SHP77 (cell line): ENCODE results near the gene PLSCR3.

Experiments used
- DNase-seq, 2 experiments: peaks; one replicate each; lab custom pipeline; 2025; lab: John Stamatoyannopoulos, UW

Gene PLSCR3

DNA sequence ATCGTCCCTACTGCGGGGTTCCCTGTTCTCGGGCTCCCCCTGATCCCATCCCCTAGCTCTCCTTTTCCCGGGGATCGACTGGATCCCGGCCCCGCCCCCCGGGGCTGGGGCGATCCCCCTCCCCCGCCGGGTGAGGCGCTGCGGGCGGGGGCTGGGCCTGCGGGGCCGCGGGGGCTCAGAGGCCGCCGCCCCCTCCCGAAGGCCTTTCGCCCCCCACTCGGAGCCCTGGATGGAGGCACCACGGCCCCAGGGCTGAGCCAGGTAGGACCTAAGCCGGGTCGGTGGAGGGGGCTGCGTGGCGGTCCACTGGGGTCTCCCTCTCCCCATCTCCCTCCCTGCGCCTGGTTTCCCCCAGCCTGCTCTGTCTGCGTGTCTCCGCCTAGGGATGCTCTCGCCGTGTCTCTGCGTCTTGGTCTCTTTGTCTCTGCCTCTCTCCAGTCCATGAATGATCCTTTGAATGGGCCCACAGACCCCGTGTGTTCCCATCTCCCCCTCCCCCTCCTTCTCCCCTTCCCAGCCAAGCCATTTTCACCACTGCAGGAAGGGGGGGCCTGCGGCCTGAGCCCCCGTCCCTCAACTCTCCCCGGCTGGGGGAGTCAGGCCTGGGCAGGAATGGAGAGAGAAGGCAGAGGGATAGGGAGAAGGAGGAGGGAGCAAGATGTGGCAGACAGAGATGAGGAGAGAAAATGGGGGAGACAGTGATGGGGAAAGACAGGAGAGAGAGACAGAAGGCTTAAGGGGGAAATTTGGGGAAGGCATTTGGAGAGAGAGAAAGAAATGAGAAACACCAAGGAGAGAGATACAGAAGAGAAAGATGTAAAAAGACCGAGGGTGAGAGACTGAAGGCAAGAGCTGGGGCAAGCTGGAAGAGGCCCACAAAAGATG, 11.3 kb upstream of the PLSCR3 start:
- no peak for DNase-seq

DNA sequence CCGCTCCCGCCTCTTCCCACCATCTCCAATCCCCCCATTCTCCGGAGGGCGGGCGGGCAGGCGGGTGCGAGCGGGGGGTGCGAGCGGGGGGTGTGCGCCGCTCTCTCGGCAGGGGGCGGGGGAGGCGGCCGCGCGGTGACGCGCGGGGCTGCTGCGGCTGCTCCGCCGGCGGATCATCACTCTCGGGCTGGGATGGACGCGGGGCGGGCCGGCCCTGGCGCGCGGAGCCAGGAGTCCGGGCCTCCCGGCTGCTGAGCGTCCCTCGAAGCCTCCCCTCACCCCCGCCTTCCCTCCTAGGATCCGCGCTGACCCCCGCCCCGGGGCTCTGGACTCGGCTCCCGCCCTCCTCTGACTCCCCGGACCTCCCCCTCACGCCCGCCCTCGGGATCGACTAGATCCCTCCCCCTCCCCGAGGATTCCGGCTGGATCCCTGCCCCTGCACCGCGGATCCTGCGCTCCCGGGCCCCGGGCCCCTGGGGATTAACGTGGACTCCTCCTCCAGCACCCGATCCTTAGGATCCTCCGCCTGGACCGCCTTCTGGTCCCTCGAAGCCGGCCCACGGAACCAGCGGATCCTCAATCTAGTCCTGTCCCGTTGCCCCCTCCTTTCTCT, 10.5 kb upstream of the PLSCR3 start:
- no peak for DNase-seq

DNA sequence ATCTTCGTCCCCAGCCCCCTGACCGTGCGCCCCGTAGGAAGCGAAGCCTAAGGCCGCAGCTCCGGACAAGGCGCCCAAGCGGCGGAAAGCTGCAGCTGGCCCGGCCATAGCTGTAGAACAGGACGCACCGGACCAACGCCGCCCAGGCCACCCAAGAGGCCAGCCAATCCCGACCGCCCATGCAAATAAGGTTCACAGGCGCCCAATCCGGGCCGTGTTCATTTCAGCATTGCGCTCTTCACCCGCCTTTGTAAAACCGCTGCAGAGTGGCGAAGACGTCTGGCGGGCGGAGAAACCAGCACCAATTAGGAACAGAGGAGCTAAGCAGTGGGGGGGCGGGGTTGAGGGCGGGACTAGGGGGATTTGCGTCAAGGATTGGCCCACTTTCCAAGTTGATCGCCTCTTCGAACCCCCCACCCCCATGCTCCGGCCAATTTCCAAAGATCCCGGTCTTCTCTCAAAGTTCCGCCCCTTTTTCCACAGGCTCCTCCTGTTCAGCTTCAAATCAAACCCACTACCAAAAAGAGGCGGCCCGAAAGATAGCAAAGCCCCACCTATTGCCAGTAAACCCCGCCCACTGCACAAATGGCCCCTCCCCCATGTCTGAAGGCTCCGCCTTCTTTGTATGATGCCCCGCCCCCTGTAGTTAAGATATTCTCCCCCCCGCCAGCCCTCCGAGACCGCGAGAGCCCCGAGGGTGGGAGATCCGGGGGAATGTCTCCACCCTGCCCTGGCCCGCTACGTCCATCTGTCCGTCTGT, 9.8 kb upstream of the PLSCR3 start, which contains the start of gene TMEM256:
TMEM256 (minus strand) TSS at position 121 of the 760 bp plus-strand sequence; CDS start at position 108, 13 bp downstream.
- DNase-seq: peak; percentile 100

- DNase-seq: peak; percentile 81 to 91
Observed at GRCh38 chr17:7403727-7403976, 9.3 kb upstream of the PLSCR3 start.

DNA sequence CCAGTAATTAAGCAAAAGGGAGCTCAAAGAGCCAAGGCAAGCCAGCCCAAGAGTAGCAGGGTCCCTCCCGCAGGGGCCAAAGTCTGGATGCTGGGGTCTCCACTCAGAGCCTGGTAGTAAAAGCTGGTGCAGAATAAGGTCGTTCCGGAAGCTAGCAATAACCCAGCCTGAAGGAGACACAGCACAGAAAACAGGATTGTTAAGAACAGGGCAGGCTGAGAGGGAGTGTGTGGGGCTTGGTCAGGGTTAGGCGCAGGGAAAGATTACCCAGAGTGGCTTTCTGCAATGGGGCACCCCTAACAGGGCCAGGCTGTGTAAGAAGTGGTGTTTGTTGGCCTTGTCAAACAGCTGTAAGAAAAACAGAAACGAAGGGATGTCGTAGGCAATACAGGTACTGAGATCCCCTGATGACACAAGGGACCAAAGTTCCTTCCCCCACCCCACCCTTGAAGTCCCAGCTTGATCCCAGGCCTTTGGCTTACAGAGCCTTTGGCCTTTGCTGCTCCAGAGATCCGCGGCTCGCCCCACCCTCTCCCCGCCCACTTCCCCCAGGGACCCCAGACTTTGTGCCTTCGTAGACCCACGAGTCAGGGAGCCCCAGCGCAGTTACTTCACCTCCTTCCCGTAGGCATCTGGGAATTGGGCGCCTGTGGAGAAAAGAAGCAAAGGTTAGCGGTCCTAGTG, 8.9 kb upstream of the PLSCR3 start:
- DNase-seq: no peak

GRCh38 chr17:7398612-7399011, 4.3 kb upstream of the PLSCR3 start:
- DNase-seq: no peak

DNA sequence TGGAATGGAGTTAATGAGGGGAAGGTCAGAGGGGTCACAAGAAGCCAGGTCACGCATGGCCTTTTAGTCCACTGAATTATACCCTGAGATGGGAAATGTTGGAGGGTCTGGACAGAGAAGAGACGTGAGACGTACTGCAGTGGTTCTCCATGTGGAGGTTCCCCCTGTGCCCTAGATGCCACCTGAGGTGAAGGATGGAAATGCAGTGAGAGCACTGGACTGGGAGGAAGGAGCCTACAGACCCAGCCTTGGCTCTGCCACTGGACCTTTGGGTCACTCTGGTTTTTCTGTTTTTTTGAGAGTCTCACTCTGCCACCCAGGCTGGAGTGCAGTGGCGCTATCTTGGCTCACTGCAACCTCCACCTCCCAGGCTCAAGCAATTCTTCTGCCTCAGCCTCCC, 1.8 kb upstream of the PLSCR3 start:
- DNase-seq: no peak

- peak; percentile 30 to 53 for DNase-seq
Observed at GRCh38 chr17:7393613-7394451, 493 bp downstream of the PLSCR3 start.

DNA sequence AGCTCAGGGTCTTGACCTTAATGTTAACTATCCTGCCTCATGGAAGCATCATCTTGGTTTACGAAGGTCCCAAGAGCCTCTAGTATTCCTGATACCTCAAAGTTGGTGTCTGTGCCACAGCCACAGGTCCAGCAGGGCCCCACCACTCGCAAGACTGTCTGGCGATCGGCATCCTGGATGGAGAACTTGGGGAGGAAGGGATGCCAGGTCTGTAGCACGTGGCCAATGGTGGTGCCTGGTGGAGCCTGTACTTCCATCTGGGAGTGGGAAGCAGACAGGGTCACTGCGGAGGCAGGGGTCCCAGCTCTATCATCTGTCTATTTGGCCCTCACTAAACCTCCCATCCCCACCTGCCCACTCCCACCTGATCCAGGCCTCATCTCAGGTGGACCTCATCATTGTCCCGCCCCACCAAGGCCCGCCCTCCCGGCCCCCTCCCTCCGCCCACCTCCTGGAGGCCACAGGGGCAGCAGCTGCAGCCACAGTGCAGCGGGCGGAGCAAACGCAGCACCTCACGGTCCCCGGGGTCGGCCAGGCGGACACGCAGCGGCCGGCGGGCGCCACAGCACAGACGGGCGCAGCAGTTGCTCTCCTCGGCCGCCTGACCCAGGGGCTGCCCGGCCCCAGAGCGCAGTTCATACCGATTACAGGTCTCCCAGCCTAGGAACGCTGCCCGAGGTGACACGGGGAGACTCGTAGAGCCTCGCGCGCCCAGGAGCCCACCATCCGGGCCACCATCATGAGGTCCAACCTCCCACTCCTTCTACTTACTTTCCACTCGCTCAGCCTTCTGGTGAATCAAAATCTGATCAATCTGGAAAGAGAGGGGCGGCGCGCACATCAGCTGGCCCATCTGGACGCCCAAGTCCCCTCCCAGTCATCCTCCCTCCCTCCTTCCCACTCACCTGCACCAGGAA, 1.4 kb downstream of the PLSCR3 start:
- DNase-seq: no peak

GRCh38 chr17:7391307-7391706, 3.0 kb downstream of the PLSCR3 start:
- no peak for DNase-seq

- DNase-seq: no peak
Observed at GRCh38 chr17:7389924-7390910, 4.1 kb downstream of the PLSCR3 start.

DNA sequence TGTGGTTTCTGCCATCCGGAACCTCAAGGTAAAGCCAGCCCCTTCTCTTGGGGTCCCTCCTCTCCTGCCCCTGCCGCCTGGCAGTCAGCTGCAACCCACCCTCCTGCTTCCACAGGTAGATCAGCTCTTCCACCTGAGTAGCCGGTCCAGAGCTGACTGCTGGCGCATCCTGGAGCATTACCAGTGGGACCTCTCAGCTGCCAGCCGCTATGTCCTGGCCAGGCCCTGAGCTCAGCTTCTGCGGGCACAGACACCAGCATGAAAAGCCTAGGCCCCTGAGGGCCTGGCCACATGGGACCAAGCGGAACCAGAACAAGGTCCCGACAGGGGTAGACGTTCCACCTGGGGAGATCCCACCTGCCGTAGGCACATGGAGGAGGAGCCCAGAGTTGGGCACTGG, 5.5 kb downstream of the PLSCR3 start:
- DNase-seq: no peak

GRCh38 chr17:7384489-7385081, 9.7 kb downstream of the PLSCR3 start:
- DNase-seq: no peak

DNA sequence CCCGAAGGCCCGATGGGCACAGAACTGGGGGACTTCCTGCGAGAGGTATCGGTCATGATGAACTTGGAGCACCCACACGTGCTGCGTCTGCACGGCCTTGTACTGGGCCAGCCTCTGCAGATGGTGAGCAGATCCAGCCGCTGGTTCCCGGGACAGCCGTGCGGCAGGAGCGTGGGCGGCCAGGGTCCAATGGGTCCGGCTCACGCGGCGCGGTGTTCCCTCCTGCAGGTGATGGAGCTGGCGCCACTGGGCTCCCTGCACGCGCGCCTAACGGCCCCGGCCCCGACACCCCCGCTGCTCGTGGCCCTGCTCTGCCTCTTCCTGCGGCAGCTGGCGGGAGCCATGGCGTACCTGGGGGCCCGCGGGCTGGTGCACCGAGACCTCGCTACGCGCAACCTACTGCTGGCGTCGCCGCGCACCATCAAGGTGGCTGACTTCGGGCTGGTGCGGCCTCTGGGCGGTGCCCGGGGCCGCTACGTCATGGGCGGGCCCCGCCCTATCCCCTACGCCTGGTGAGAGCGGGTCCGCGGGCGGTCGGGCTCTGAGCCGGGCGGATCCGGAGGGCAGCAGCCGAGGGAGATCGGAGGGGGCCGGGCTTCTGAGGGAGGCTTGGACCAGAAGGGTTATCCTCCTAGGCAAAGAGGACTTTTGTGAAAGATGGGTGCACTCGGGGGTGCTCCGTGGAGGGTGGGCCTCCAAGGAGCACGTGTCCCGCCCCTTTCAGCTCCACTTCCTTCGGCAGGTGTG, 10.4 kb downstream of the PLSCR3 start:
- DNase-seq: no peak

DNA sequence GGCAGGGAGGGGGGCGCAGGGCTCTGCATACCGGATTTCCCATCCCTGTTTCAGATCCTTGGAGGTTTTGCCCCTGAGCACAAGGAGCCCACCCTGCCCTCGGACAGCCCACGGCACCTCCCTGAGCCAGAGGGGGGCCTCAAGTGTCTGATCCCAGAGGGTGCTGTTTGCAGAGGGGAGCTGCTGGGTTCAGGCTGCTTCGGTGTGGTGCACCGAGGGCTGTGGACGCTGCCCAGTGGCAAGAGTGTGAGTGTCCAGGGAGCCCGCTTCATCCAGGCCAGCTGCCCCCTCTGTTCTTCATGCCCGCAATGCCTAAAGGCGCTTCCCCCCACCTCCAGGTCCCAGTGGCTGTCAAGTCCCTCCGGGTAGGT, 11.0 kb downstream of the PLSCR3 start:
- DNase-seq: no peak

DNA sequence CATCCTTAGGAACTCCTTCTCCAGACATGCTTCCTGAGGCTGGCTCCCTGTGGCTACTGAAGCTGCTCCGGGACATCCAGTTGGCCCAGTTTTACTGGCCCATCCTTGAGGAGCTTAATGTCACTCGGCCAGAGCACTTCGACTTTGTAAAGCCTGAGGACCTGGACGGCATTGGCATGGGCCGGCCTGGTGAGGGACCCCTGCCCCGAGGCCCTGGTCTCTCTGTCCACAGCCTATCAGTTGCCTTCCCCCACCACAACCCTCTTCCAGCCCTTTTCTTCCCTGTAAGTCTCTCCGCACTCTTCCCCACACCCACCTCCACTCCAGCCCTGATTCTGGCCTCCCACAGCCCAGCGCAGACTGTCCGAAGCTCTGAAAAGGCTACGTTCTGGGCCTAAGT, 11.4 kb downstream of the PLSCR3 start:
- no peak for DNase-seq

DNA sequence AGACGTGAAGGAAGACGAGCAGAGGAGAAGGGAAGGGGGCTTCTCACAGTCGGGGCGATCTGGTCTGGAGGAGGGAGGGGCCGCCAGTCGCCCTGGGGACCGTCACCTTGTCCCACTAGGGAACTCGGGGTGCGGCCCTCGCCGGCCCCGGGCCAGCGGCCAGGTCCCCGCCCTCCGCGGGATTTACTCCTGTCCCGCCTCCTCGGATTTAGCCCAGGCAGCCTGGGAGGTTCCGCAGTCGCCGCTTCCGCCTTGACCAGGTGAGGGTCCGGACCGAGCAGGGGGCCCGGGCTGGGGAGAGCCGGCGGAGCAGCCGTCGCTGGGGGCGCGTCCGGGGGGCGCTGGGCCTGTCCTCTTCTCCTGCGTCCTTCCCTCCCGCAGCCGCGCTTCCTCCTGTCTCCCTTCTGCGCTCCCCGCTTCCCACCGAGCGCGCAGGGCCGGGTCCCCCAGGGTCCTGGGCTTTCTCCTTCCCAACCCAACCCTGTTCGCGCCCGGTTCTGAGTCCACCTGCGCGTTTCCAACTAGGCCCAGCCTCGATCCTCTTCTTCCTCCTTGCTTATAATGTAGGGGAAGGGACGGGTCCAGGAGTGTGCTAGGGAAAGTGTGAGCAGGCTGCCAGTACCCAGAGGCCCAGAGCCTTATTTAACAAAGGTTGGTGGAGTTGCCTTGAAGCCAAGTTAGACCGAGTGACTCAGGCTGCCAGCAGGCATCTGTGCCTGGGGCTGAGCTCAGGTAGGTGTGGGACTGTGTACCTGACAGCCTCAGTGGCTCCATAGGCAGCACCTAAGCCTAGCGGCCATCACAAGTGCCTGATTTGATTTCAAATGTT, 13.3 kb downstream of the PLSCR3 start, which contains the start of gene TNK1:
TNK1 (plus strand) TSS at position 235 of the 829 bp plus-strand sequence. CDS start 1,838 bp downstream, outside the sequence.
- no peak for DNase-seq
